CD14-positive monocyte (primary cell): ENCODE measurements around the gene FBXO2. TPM values are rescaled to one million over a fixed set of nuclear protein-coding genes. Genes with fewer than 3 reads are reported as not detected.

ENCODE experiments used
- DNase-seq, 3 donors: peaks; one replicate each; pipeline ENCODE4 v3.0.0-alpha.2; 2011 to 2022
- H2AFZ ChIP-seq: 2 replicates; pipeline ENCODE4 v1.6.0; 2012; ENCODE audit warnings: mild to moderate bottlenecking, low read depth, low read length, inconsistent platforms; ENCODE audit not compliant: insufficient read depth, poor library complexity, severe bottlenecking
- H3K27ac ChIP-seq, 2 donors: 1 replicate in 1 of 2; 2 replicates in 1 of 2; pipeline ENCODE4 v1.5.1; 2012 to 2013; ENCODE audit warnings: low read length in 2 of 2, control low read depth in 1 of 2, inconsistent platforms in 1 of 2, low read depth in 1 of 2, mild to moderate bottlenecking in 1 of 2
- H3K27me3 ChIP-seq, 2 donors: one replicate each; pipeline versions ENCODE4 v1.6.0 to v1.6.1; 2011 to 2013; ENCODE audit warnings: low read length in 2 of 2; ENCODE audit not compliant: control insufficient read depth in 2 of 2, insufficient read depth in 2 of 2
- H3K36me3 ChIP-seq, 2 donors: replicated peaks in 1 of 2; 1 replicate in 1 of 2; 2 replicates in 1 of 2; pipeline versions ENCODE4 v1.5.1 to v1.6.1; 2012 to 2013; ENCODE audit warnings: low read length in 2 of 2, control low read depth in 1 of 2, inconsistent platforms in 1 of 2, mild to moderate bottlenecking in 1 of 2; ENCODE audit not compliant: insufficient read depth in 2 of 2, control insufficient read depth in 1 of 2
- H3K4me1 ChIP-seq, 2 donors: 1 replicate in 1 of 2; 2 replicates in 1 of 2; pipeline versions ENCODE4 v1.5.1 to v1.6.1; 2012 to 2013; ENCODE audit warnings: low read length in 2 of 2, control low read depth in 1 of 2, inconsistent platforms in 1 of 2, mild to moderate bottlenecking in 1 of 2, moderate library complexity in 1 of 2; ENCODE audit not compliant: insufficient read depth in 2 of 2, control insufficient read depth in 1 of 2
- H3K4me2 ChIP-seq: replicated peaks from 2 replicates; pipeline ENCODE3; 2012; ENCODE audit warnings: low read length, moderate library complexity, mild to moderate bottlenecking; ENCODE audit not compliant: poor library complexity, severe bottlenecking; ENCODE audit errors: extremely low read depth
- H3K4me3 ChIP-seq, 3 experiments: fragments of 200-600 bp in 1 of 3; sonication (generic) in 1 of 3; replicated peaks in 1 of 3; 1 replicate in 2 of 3; 2 replicates in 1 of 3; pipeline ENCODE4 v1.5.1; 2011 to 2013; ENCODE audit warnings: low read length in 3 of 3, mild to moderate bottlenecking in 3 of 3, control low read depth in 2 of 3, low read depth in 2 of 3, inconsistent platforms in 1 of 3, moderate library complexity in 1 of 3
- H3K79me2 ChIP-seq: 2 replicates; pipeline ENCODE4 v1.6.0; 2012; ENCODE audit warnings: mild to moderate bottlenecking, control low read depth, inconsistent platforms, low read length, moderate library complexity; ENCODE audit not compliant: insufficient read depth
- H3K9ac ChIP-seq: 2 replicates; pipeline ENCODE4 v1.6.0; 2017; ENCODE audit warnings: low read length, mild to moderate bottlenecking; ENCODE audit not compliant: insufficient read depth, poor library complexity, severe bottlenecking
- H3K9me3 ChIP-seq, 2 donors: replicated peaks in 1 of 2; 1 replicate in 1 of 2; 2 replicates in 1 of 2; pipeline versions ENCODE4 v1.5.1 to v1.6.1; 2012 to 2013; ENCODE audit warnings: low read length in 2 of 2, control low read depth in 1 of 2; ENCODE audit not compliant: control insufficient read depth in 1 of 2, insufficient read depth in 1 of 2
- H4K20me1 ChIP-seq: 2 replicates; pipeline ENCODE4 v1.6.0; 2012; ENCODE audit warnings: mild to moderate bottlenecking, low read length, control low read depth, moderate library complexity; ENCODE audit not compliant: insufficient read depth
- H3K27ac Mint-ChIP-seq, 7 donors: one replicate each; pipeline ENCODE4 v1.8.0; 2020; ENCODE audit warnings: mild to moderate bottlenecking in 7 of 7, mixed read lengths in 7 of 7, moderate library complexity in 6 of 7, inconsistent platforms in 2 of 7
- H3K27me3 Mint-ChIP-seq, 3 donors: one replicate each; pipeline ENCODE4 v1.8.0; 2021 to 2022; ENCODE audit warnings: low read depth in 3 of 3, mild to moderate bottlenecking in 3 of 3, mixed read lengths in 3 of 3, moderate library complexity in 3 of 3, inconsistent platforms in 1 of 3
- H3K36me3 Mint-ChIP-seq, 2 donors: one replicate each; pipeline ENCODE4 v1.8.0; 2020; ENCODE audit warnings: mixed read lengths in 2 of 2, inconsistent platforms in 1 of 2, mild to moderate bottlenecking in 1 of 2
- H3K4me1 Mint-ChIP-seq: one replicate; pipeline ENCODE4 v1.8.0; 2020; ENCODE audit warnings: mild to moderate bottlenecking, mixed read lengths
- H3K4me3 Mint-ChIP-seq, 2 donors: one replicate each; pipeline ENCODE4 v1.8.0; 2020; ENCODE audit warnings: mild to moderate bottlenecking in 2 of 2, mixed read lengths in 2 of 2, moderate library complexity in 1 of 2
- H3K9me3 Mint-ChIP-seq, 7 donors: one replicate each; pipeline ENCODE4 v1.8.0; 2020 to 2022; ENCODE audit warnings: mixed read lengths in 7 of 7, mild to moderate bottlenecking in 6 of 7, moderate library complexity in 6 of 7, inconsistent platforms in 2 of 7
- CTCF ChIP-seq: fragments of 200-600 bp; IDR thresholded peaks from one replicate; pipeline ENCODE4 v1.8.0; 2022; ENCODE audit warnings: antibody characterized with exemption, mild to moderate bottlenecking
- WGBS: methylation state at CpG from one replicate; pipeline ENCODE4 v1.1.5; 2013; ENCODE audit warnings: missing lambda C conversion rate; ENCODE audit not compliant: insufficient coverage; 5-methylcytosine and 5-hydroxymethylcytosine counted together
- intact Hi-C, 2 donors: fragments of 100-400 bp; cut with micrococcal nuclease; formaldehyde crosslinking; loops; one replicate each; pipeline versions ENCODE4 v1.15.0 to v1.15.1; 2023
- polyA plus RNA-seq, 3 donors: library from polyadenylated mRNA; depleted of rRNA in 1 of 3; unstranded in 2 of 3; stranded (reverse) in 1 of 3; fragments of 300-500 nt in 2 of 3; fragments of >200 nt in 1 of 3; fragmentation: Illumina TruSeq in 2 of 3; gene quantifications; 1 replicate in 2 of 3; 2 replicates in 1 of 3; pipeline ENCODE4 v1.2.3, GENCODE V29; 2012 to 2021

Gene FBXO2
- polyA plus RNA-seq, 3 donors = 0.08 TPM; not detected in 2

DNA sequence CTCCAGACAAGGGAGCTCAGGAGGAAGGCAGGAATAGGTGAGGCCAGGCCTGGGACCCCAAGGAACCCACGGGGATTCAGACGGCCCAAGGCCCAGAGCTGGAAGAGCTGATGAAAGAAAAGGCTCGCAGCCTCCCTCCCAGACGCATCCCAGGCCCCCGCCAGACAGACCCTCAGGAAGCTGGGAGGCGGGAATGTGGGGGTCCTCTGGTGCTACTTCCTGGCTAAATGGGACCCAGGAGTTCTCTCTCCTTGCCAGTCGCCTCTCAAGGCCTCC is 430 bp downstream of the FBXO2 start:
- H3K4me1 Mint-ChIP-seq = peaks cover 20% of the 10 kb centered on the region
- peak overlapping the region in 1 of 3 experiments; percentile 73 for H3K4me3 ChIP-seq
- H3K9me3 Mint-ChIP-seq = peaks cover 0 to 4% (median 0%) of the 10 kb centered on the region in 7 donors
- peaks cover 8 to 18% of the 10 kb centered on the region in 2 donors for H3K36me3 Mint-ChIP-seq
- peaks cover 46 to 69% (median 56%) of the 10 kb centered on the region in 3 donors for H3K27me3 Mint-ChIP-seq
- H2AFZ ChIP-seq = no peak overlapping the region
- H3K4me2 ChIP-seq = peak overlapping the region; percentile 90
- H3K4me3 Mint-ChIP-seq = peak overlapping the region; percentile 59 to 65
- DNase-seq = no peak
- peaks cover 5 to 52% of the 10 kb centered on the region in 2 donors for H3K27me3 ChIP-seq
- no peaks in the 10 kb centered on the region for H3K9me3 ChIP-seq
- no peaks in the 10 kb centered on the region for H4K20me1 ChIP-seq
- 73% methylated on average over 7 of the region's 7 CpGs for WGBS
- H3K4me1 ChIP-seq = peaks cover 9 to 34% of the 10 kb centered on the region in 2 donors
- no peak overlapping the region for H3K27ac Mint-ChIP-seq
- intact Hi-C loops = loop anchor here in 1 of 2 donors (5.0 kb wide), 2 partner anchors 64 to 94 kb away; no protein-coding TSS in a partner anchor
- H3K79me2 ChIP-seq = no peaks in the 10 kb centered on the region
- no peak overlapping the region for H3K27ac ChIP-seq
- H3K36me3 ChIP-seq = no peaks in the 10 kb centered on the region
- no peak overlapping the region for H3K9ac ChIP-seq
- TF ChIP-seq CTCF = no peak

- Histone ChIP-seq H4K20me1 (no peaks in the 10 kb centered on the region), H3K27me3 (peaks cover 5 to 57% of the 10 kb centered on the region in 2 donors), H3K4me2 (no peak overlapping the region), H3K9me3 (no peaks in the 10 kb centered on the region), H3K4me1 (peaks cover 9 to 34% of the 10 kb centered on the region in 2 donors), H3K79me2 (no peaks in the 10 kb centered on the region), H3K27ac (no peak overlapping the region), H3K4me3 (no peak overlapping the region), H2AFZ (no peak overlapping the region), H3K36me3 (no peaks in the 10 kb centered on the region), H3K9ac (no peak overlapping the region)
- WGBS = 82% methylated on average over 14 of the region's 17 CpGs
- peaks cover 0 to 4% (median 0%) of the 10 kb centered on the region in 7 donors for H3K9me3 Mint-ChIP-seq
- no peak for DNase-seq
- no peak for TF ChIP-seq CTCF
- H3K4me1 Mint-ChIP-seq = peaks cover 23% of the 10 kb centered on the region
- peak overlapping the region in 1 of 2 donors; percentile 59 for H3K4me3 Mint-ChIP-seq
- intact Hi-C loops = loop anchor here in 1 of 2 donors (5.0 kb wide), 2 partner anchors 64 to 94 kb away; no protein-coding TSS in a partner anchor
- H3K27ac Mint-ChIP-seq = no peak overlapping the region
- peaks cover 51 to 74% (median 59%) of the 10 kb centered on the region in 3 donors for H3K27me3 Mint-ChIP-seq
- peaks cover 8 to 18% of the 10 kb centered on the region in 2 donors for H3K36me3 Mint-ChIP-seq
These were observed 948 bp downstream of the FBXO2 start for GRCh38 chr1:11653101-11653860.
